Colonic mucosa (tissue), 4 donors: ENCODE data around the gene SCAF4. TPM values are rescaled to one million over a fixed set of nuclear protein-coding genes. Genes with fewer than 3 reads are reported as not detected.

Source experiments
- DNase-seq: peaks from one replicate; pipeline ENCODE4 v3.0.0-alpha.2; 2020
- H3K27ac ChIP-seq: fragments of 200-600 bp; one replicate; pipeline ENCODE4 v1.8.0; 2021
- H3K27me3 ChIP-seq: fragments of 200-600 bp; one replicate; pipeline ENCODE4 v1.8.0; 2021
- H3K36me3 ChIP-seq: fragments of 200-600 bp; one replicate; pipeline ENCODE4 v1.8.0; 2021
- H3K4me1 ChIP-seq: fragments of 200-600 bp; one replicate; pipeline ENCODE4 v1.8.0; 2021; ENCODE audit warnings: mild to moderate bottlenecking
- H3K4me3 ChIP-seq: fragments of 200-600 bp; one replicate; pipeline ENCODE4 v1.8.0; 2021
- H3K9ac ChIP-seq, 2 donors: one replicate each; pipeline ENCODE4 v1.7.0; 2013; ENCODE audit warnings: control low read depth in 2 of 2, low read depth in 2 of 2, low read length in 2 of 2
- H3K9me3 ChIP-seq: fragments of 200-600 bp; one replicate; pipeline ENCODE4 v1.8.0; 2021
- intact Hi-C: fragments of 100-400 bp; cut with DNase I; formaldehyde crosslinking; loops from one replicate; pipeline ENCODE4 v1.14.1; 2022
- total RNA-seq, 2 donors: library from RNA; stranded (reverse); fragmentation: NEBNext Ultra II Directional in 1 of 2; extraction: Animal tissue kit (Norgen Biotek cat#: 25700) in 1 of 2; gene quantifications; one replicate each; pipeline ENCODE4 v1.2.1, GENCODE V29; 2021
- TF ChIP-seq, protein P1 (sequence below): fragments of 200-600 bp; IDR thresholded peaks from one replicate; pipeline ENCODE4 v1.8.0; 2022; ENCODE audit warnings: antibody characterized with exemption, mild to moderate bottlenecking
- donor health status: healthy.
- donor health status: DM: no; HTN: no; CAD: no.
- donor health status: DM: no; HTN: no; CAD: no.

The SCAF4 gene
- total RNA-seq, 2 donors from 2014 or later: 35.1 to 35.9 TPM

DNA sequence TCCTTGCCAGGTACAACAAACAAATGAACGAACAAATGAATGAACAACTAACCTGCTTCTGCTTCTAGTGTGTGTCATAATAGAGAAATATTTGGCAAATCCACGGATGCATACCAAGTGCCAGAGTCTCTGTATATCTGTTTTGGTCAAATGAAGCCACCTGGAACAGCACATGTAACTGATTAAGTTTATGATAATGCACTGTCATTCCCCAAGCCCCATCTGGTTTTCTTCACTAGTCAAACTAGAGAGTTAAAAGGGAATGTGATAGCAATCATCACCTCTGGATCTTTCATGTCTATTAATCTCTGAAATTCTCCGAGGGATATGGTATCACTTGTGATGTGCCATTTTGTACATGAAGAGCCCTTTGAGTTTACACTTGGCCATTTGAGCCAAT lies 21.0 kb upstream of the SCAF4 start:
- no peaks in the 10 kb centered on the region for H3K9me3 ChIP-seq
- TF ChIP-seq, protein P1, sequence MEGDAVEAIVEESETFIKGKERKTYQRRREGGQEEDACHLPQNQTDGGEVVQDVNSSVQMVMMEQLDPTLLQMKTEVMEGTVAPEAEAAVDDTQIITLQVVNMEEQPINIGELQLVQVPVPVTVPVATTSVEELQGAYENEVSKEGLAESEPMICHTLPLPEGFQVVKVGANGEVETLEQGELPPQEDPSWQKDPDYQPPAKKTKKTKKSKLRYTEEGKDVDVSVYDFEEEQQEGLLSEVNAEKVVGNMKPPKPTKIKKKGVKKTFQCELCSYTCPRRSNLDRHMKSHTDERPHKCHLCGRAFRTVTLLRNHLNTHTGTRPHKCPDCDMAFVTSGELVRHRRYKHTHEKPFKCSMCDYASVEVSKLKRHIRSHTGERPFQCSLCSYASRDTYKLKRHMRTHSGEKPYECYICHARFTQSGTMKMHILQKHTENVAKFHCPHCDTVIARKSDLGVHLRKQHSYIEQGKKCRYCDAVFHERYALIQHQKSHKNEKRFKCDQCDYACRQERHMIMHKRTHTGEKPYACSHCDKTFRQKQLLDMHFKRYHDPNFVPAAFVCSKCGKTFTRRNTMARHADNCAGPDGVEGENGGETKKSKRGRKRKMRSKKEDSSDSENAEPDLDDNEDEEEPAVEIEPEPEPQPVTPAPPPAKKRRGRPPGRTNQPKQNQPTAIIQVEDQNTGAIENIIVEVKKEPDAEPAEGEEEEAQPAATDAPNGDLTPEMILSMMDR: no peak

DNA sequence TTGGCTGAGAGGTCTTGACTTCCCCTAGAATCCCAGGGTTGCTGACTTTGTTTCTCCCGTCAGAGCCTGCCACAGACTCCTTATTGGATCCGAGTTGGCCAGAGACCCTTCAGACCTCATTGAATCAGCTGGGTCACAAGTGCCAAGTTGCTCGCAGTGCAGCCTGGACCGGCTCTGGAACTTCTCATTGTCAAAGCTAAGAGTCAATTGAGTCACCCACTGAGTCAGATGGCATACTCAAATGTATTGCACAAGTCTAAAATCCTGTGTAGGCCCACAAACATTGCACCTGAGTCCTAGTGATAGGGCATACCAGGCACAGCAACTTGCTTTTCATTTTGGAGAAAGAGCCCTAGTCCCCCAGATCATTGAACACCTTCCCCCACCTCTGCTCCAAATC lies 20.4 kb upstream of the SCAF4 start:
- DNase-seq: no peak

More for the DNA sequence above, 21.0 kb upstream of the SCAF4 start:
- intact Hi-C loops: no loop called here
- no peaks in the 10 kb centered on the region for H3K36me3 ChIP-seq
- H3K9ac ChIP-seq: no peak overlapping the region
- no peaks in the 10 kb centered on the region for H3K27me3 ChIP-seq
- H3K4me3 ChIP-seq: no peak overlapping the region
- no peak overlapping the region for H3K27ac ChIP-seq
- DNase-seq: no peak
- no peaks in the 10 kb centered on the region for H3K4me1 ChIP-seq

GRCh38 chr21:31750843-31751242 lies 18.9 kb upstream of the SCAF4 start:
- Histone ChIP-seq H3K27ac (no peak overlapping the region), H3K4me1 (no peaks in the 10 kb centered on the region), H3K9me3 (no peaks in the 10 kb centered on the region), H3K27me3 (no peaks in the 10 kb centered on the region), H3K36me3 (no peaks in the 10 kb centered on the region), H3K9ac (no peak overlapping the region), H3K4me3 (no peak overlapping the region)
- TF ChIP-seq, protein P1: no peak
- DNase-seq: no peak
- intact Hi-C loops: no loop called here

More for the DNA sequence above, 20.4 kb upstream of the SCAF4 start:
- Histone ChIP-seq H3K4me3 (no peak overlapping the region), H3K36me3 (no peaks in the 10 kb centered on the region), H3K27me3 (no peaks in the 10 kb centered on the region), H3K9me3 (no peaks in the 10 kb centered on the region), H3K27ac (no peak overlapping the region), H3K4me1 (no peaks in the 10 kb centered on the region), H3K9ac (no peak overlapping the region)
- intact Hi-C loops: no loop called here
- TF ChIP-seq, protein P1: no peak

- TF ChIP-seq, protein P1: no peak
- H3K27ac ChIP-seq: no peak overlapping the region
- no peak overlapping the region for H3K4me3 ChIP-seq
- no peaks in the 10 kb centered on the region for H3K4me1 ChIP-seq
- no peaks in the 10 kb centered on the region for H3K36me3 ChIP-seq
- no peak for DNase-seq
- no peaks in the 10 kb centered on the region for H3K27me3 ChIP-seq
- H3K9ac ChIP-seq: no peak overlapping the region
- intact Hi-C loops: no loop called here
- H3K9me3 ChIP-seq: no peaks in the 10 kb centered on the region
Observed at GRCh38 chr21:31744182-31744800, 12.4 kb upstream of the SCAF4 start.

GRCh38 chr21:31743712-31744111 lies 11.8 kb upstream of the SCAF4 start:
- H3K9me3 ChIP-seq: no peaks in the 10 kb centered on the region
- no peaks in the 10 kb centered on the region for H3K4me1 ChIP-seq
- no peaks in the 10 kb centered on the region for H3K36me3 ChIP-seq
- TF ChIP-seq, protein P1: no peak
- intact Hi-C loops: no loop called here
- H3K9ac ChIP-seq: no peak overlapping the region
- H3K27me3 ChIP-seq: no peaks in the 10 kb centered on the region
- H3K27ac ChIP-seq: no peak overlapping the region
- H3K4me3 ChIP-seq: no peak overlapping the region
- no peak for DNase-seq
